Measurements from ENCODE around the gene SMPD1.

SMPD1 gene

DNA sequence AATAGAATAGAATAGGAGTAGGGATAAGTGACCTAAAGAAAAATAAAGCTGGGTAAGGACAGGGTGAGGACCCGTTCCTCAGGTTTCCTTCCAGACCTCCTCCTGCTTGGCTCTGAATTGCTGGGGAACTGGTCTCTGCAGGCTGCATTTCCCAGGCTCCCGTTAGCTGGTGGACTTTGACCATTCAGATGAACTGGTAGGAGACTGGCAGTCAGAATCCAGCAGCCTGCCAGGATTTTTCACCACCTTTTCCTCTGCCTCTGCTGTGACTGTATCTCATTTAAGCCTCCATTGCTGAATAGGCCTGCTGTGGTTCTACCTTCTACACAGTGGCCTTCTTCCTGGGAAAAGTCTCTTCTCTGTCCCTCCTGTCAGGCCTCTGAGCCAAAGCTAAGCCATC, 24.6 kb upstream of the SMPD1 start:
- TF ChIP-seq, protein P1, sequence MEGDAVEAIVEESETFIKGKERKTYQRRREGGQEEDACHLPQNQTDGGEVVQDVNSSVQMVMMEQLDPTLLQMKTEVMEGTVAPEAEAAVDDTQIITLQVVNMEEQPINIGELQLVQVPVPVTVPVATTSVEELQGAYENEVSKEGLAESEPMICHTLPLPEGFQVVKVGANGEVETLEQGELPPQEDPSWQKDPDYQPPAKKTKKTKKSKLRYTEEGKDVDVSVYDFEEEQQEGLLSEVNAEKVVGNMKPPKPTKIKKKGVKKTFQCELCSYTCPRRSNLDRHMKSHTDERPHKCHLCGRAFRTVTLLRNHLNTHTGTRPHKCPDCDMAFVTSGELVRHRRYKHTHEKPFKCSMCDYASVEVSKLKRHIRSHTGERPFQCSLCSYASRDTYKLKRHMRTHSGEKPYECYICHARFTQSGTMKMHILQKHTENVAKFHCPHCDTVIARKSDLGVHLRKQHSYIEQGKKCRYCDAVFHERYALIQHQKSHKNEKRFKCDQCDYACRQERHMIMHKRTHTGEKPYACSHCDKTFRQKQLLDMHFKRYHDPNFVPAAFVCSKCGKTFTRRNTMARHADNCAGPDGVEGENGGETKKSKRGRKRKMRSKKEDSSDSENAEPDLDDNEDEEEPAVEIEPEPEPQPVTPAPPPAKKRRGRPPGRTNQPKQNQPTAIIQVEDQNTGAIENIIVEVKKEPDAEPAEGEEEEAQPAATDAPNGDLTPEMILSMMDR (IDR thresholded peaks at IDR 0.05; ENCODE audit: low read depth, low read length) = no peak
- no peak for DNase-seq (ENCODE audit: extremely low read depth, low read depth)

DNA sequence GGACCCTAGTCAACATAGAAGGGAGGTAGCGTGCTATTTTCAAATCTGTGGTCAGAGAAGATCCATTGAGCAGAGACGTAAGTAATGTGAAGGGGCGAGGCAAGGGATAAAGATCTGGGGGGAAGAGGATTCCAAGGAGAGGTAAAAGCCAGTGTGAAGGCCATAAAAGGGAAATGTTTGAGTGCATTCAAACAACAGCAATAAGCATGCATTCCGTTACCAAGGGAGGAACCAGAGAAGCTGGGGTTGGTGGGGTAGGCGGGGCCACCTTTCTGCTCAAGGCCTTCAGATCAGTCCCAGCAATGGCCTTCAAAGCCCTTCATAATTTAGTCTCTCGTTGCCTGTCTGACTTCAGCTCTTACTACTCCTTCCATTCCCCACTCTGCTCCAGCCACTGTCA, 18.4 kb upstream of the SMPD1 start:
- DNase-seq (ENCODE audit: extremely low read depth, low read depth) = no peak
- TF ChIP-seq, protein P1 (IDR thresholded peaks at IDR 0.05; ENCODE audit: low read depth, low read length) = no peak

- no peak for DNase-seq (ENCODE audit: extremely low read depth, low read depth)
- TF ChIP-seq, protein P1 (IDR thresholded peaks at IDR 0.05; ENCODE audit: low read depth, low read length) = no peak
These were observed 12.2 kb upstream of the SMPD1 start for GRCh38 chr11:6377902-6378639.

- TF ChIP-seq, protein P1 (IDR thresholded peaks at IDR 0.05; ENCODE audit: low read depth, low read length) = no peak
- DNase-seq (ENCODE audit: extremely low read depth, low read depth) = no peak
These were observed 11.7 kb upstream of the SMPD1 start for GRCh38 chr11:6378640-6378989.

DNA sequence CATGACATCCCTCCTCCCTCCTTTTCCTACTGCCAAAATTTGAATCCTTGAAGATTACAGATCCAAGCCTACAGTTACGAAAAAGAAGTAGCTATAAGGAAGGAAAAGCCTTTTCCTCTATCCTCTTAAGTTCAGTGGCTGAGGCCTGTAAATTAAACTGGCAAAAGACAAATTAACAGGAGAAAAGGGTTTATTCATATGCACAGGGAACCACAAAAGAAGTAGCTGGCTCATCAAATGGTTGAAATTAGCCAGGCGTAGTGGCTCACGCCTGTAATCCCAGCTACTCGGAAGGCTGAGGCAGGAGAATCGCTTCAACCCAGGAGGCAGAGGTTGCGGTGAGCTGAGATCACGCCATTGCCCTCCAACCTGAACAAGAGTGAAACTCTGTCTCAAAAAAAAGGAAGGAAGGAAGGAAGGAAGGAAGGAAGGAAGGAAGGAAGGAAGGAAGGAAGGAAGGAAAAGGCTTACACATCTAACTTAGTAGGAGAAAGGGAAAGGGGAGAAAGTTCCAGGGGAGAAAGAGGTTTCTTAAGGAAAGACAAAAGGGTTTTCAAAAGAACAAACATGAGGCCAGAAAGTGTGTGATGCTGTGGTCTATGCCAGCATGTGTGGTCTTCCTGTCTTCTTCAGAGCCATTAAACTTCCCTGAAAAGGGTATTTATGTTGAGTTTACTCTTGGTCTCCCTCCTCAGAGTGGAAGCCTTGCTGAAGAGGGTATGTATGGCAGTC, 5.1 kb upstream of the SMPD1 start:
- TF ChIP-seq, protein P1 (IDR thresholded peaks at IDR 0.05; ENCODE audit: low read depth, low read length) = no peak
- no peak for DNase-seq (ENCODE audit: extremely low read depth, low read depth)

DNA sequence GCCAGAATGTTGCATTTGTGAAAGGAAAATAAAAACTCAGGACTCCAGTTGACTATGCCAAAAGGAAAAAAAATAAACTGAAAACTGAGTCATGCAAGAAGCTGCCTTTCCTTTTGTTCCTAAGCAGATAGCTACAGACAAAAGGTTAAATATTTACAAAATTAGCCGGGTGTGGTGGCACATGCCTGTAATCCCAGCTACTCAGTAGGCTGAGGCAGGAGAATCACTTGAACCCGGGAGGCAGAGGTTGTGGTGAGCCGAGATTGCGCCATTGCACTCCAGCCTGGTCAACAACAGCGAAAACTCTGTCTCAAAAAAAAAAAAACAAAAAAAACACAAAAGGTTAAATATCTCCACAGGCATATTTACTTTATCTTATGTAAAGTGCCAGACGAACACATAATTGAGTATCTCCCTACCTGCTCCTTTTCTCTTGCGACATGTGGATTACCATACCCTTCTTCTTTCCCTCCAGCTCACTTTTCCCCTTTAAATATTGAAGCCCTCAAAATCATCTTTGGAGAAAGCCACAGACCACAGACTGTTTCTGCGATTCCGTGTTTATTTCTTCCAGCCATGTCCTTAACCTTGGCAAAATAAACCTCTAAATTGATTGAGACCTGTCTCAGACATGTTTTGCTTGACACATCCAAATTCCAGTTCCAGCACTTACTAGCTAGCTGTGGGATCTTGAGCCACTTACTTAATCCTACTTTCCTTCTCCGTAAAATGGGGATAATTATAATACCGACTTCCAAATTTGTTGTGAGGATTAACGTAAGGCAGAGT, 2.3 kb upstream of the SMPD1 start:
- peak; percentile 15 for DNase-seq (ENCODE audit: extremely low read depth, low read depth)

More for the DNA sequence above, 2.3 kb upstream of the SMPD1 start:
- TF ChIP-seq, protein P1 (IDR thresholded peaks at IDR 0.05; ENCODE audit: low read depth, low read length) = no peak

All from AG09319 (cell line).